H1 (cell line): ENCODE measurements around the gene PAQR7. TPM values are rescaled to one million over a fixed set of nuclear protein-coding genes. Genes with fewer than 3 reads are reported as not detected.

Experiments
- CTCF ChIA-PET: fragments of 300-600 bp; sonication (Branson Sonifier 250); formaldehyde crosslinking; loops from one replicate; lab custom pipeline; 2021; ENCODE audit not compliant: partially characterized antibody; lab: Charles Lee
- POLR2A ChIA-PET: fragments of 300-600 bp; sonication (Branson Sonifier 250); formaldehyde crosslinking; loops from one replicate; lab custom pipeline; 2021; ENCODE audit warnings: inconsistent platforms; ENCODE audit not compliant: partially characterized antibody; lab: Charles Lee
- DNase-seq, 2 experiments: peaks; one replicate each; pipeline versions ENCODE4 v3.0.0 to v3.0.0-alpha.2; 2010 to 2022; ENCODE audit warnings: low spot score in 2 of 2, low read depth in 1 of 2, mixed read lengths in 1 of 2
- FAIRE-seq: peaks from 2 replicates; lab custom pipeline; 2011; peaks lifted over from hg19 to GRCh38; lab: Jason Lieb, UNC
- H2AFZ ChIP-seq: 2 replicates; pipeline ENCODE4 v1.8.1; 2012; ENCODE audit warnings: low read length, inconsistent platforms
- H2AK5ac ChIP-seq: 2 replicates; pipeline ENCODE4 v1.6.1; 2013; ENCODE audit warnings: low read depth, low read length
- H2BK120ac ChIP-seq: replicated peaks from 2 replicates; pipeline ENCODE3; 2013; ENCODE audit warnings: low read depth, low read length, inconsistent platforms
- H2BK12ac ChIP-seq: 2 replicates; pipeline ENCODE4 v1.6.1; 2013; ENCODE audit warnings: low read depth, low read length
- H2BK15ac ChIP-seq: 2 replicates; pipeline ENCODE4 v1.6.1; 2013; ENCODE audit warnings: low read length
- H2BK20ac ChIP-seq: 2 replicates; pipeline ENCODE4 v1.6.1; 2013; ENCODE audit warnings: low read length
- H2BK5ac ChIP-seq: 2 replicates; pipeline ENCODE4 v1.6.1; 2013; ENCODE audit warnings: low read depth, low read length
- H3K14ac ChIP-seq: 2 replicates; pipeline ENCODE4 v1.6.1; 2013; ENCODE audit warnings: inconsistent platforms; ENCODE audit not compliant: insufficient read length
- H3K18ac ChIP-seq: 2 replicates; pipeline ENCODE4 v1.6.1; 2013; ENCODE audit warnings: low read length; ENCODE audit errors: extremely low read depth
- H3K23ac ChIP-seq: 2 replicates; pipeline ENCODE4 v1.6.1; 2013; ENCODE audit warnings: inconsistent platforms; ENCODE audit not compliant: insufficient read length
- H3K23me2 ChIP-seq: 2 replicates; pipeline ENCODE4 v1.6.1; 2013; ENCODE audit warnings: low read depth, low read length
- H3K27ac ChIP-seq: 2 replicates; pipeline ENCODE4 v1.6.1; 2011; ENCODE audit warnings: low read depth, low read length, inconsistent platforms
- H3K27me3 ChIP-seq, 4 experiments: replicated peaks in 1 of 4; 1 replicate in 1 of 4; 2 replicates in 3 of 4; pipeline versions ENCODE4 v1.6.1 to v1.8.1; 2011 to 2013; ENCODE audit warnings: low read length in 3 of 4, mild to moderate bottlenecking in 3 of 4, inconsistent platforms in 2 of 4, mixed read lengths in 2 of 4, moderate library complexity in 1 of 4; ENCODE audit not compliant: control insufficient read depth in 3 of 4, insufficient read depth in 3 of 4; ENCODE audit errors: extremely low read depth in 1 of 4
- H3K36me3 ChIP-seq, 4 experiments: 2 replicates each; pipeline versions ENCODE4 v1.6.1 to v1.8.1; 2011 to 2013; ENCODE audit warnings: mild to moderate bottlenecking in 4 of 4, low read length in 3 of 4, moderate library complexity in 2 of 4, control low read depth in 1 of 4, inconsistent platforms in 1 of 4; ENCODE audit not compliant: insufficient read depth in 4 of 4, control insufficient read depth in 2 of 4
- H3K4ac ChIP-seq: replicated peaks from 2 replicates; pipeline ENCODE3; 2013; ENCODE audit warnings: low read length, low read depth, mixed read lengths, inconsistent platforms; ENCODE audit not compliant: insufficient read length
- H3K4me1 ChIP-seq, 4 experiments: replicated peaks in 1 of 4; 1 replicate in 1 of 4; 2 replicates in 3 of 4; pipeline versions ENCODE4 v1.6.1 to v1.8.1; 2011 to 2013; ENCODE audit warnings: low read length in 3 of 4, inconsistent platforms in 2 of 4, mixed read lengths in 1 of 4; ENCODE audit not compliant: insufficient read depth in 4 of 4, control insufficient read depth in 3 of 4
- H3K4me2 ChIP-seq, 2 experiments: 2 replicates each; pipeline versions ENCODE4 v1.6.1 to v1.8.1; 2011 to 2013; ENCODE audit warnings: low read depth in 2 of 2, low read length in 2 of 2, control low read depth in 1 of 2, inconsistent platforms in 1 of 2, mild to moderate bottlenecking in 1 of 2; ENCODE audit not compliant: insufficient read depth in 1 of 2
- H3K4me3 ChIP-seq, 4 experiments: fragments of 200-600, 300-600 bp in 1 of 4; sonication (generic), shearing (Covaris generic), sonication (Bioruptor Twin) in 1 of 4; 2 replicates each; pipeline versions ENCODE4 v1.5.1 to v1.8.1; 2011 to 2016; ENCODE audit warnings: low read length in 4 of 4, low read depth in 3 of 4, control low read depth in 2 of 4, inconsistent platforms in 2 of 4, mild to moderate bottlenecking in 2 of 4, mixed read lengths in 1 of 4, moderate library complexity in 1 of 4; ENCODE audit not compliant: insufficient read depth in 2 of 4; ENCODE audit errors: extremely low read depth in 1 of 4
- H3K56ac ChIP-seq: replicated peaks from 2 replicates; pipeline ENCODE3; 2013; ENCODE audit warnings: low read depth, mild to moderate bottlenecking, mixed read lengths, low read length, inconsistent platforms; ENCODE audit not compliant: insufficient read length
- H3K79me1 ChIP-seq: 2 replicates; pipeline ENCODE4 v1.6.1; 2013; ENCODE audit warnings: low read depth, low read length, control low read depth
- H3K79me2 ChIP-seq, 2 experiments: 2 replicates each; pipeline versions ENCODE4 v1.6.1 to v1.8.1; 2012 to 2013; ENCODE audit warnings: low read length in 2 of 2, mild to moderate bottlenecking in 2 of 2, inconsistent platforms in 1 of 2; ENCODE audit not compliant: insufficient read depth in 2 of 2, control insufficient read depth in 1 of 2
- H3K9ac ChIP-seq, 4 experiments: replicated peaks in 1 of 4; 1 replicate in 1 of 4; 2 replicates in 3 of 4; pipeline versions ENCODE4 v1.6.1 to v1.8.1; 2011 to 2013; ENCODE audit warnings: low read depth in 3 of 4, low read length in 3 of 4, control low read depth in 2 of 4, mild to moderate bottlenecking in 2 of 4, moderate library complexity in 2 of 4, inconsistent platforms in 1 of 4; ENCODE audit errors: extremely low read depth in 1 of 4
- H3K9me3 ChIP-seq, 2 experiments: 2 replicates each; pipeline versions ENCODE4 v1.6.1 to v1.8.1; 2012 to 2013; ENCODE audit warnings: mild to moderate bottlenecking in 2 of 2, moderate library complexity in 2 of 2, control low read depth in 1 of 2, inconsistent platforms in 1 of 2, low read depth in 1 of 2, low read length in 1 of 2, mixed read lengths in 1 of 2; ENCODE audit not compliant: insufficient read depth in 2 of 2
- H4K20me1 ChIP-seq, 2 experiments: replicated peaks in 1 of 2; 2 replicates each; pipeline versions ENCODE3 to v1.8.1; 2011 to 2013; ENCODE audit warnings: inconsistent platforms in 2 of 2, low read length in 2 of 2, mild to moderate bottlenecking in 1 of 2; ENCODE audit not compliant: insufficient read depth in 2 of 2, control insufficient read depth in 1 of 2
- H4K5ac ChIP-seq: 2 replicates; pipeline ENCODE4 v1.6.1; 2013; ENCODE audit warnings: low read length, low read depth, mixed read lengths, inconsistent platforms; ENCODE audit not compliant: insufficient read length
- H4K8ac ChIP-seq: 2 replicates; pipeline ENCODE4 v1.8.0; 2013; ENCODE audit warnings: mild to moderate bottlenecking, moderate library complexity, low read length, inconsistent platforms; ENCODE audit not compliant: insufficient read depth; ENCODE audit errors: extremely low read depth
- H4K91ac ChIP-seq: replicated peaks from 2 replicates; pipeline ENCODE3; 2013; ENCODE audit warnings: low read length, mixed read lengths, inconsistent platforms; ENCODE audit not compliant: insufficient read length
- ATF2 ChIP-seq: IDR thresholded peaks from 2 replicates; pipeline ENCODE4 v1.6.1; 2012; ENCODE audit warnings: low read length, inconsistent platforms
- CREB1 ChIP-seq: IDR thresholded peaks from 2 replicates; pipeline ENCODE4 v1.6.1; 2012; ENCODE audit warnings: inconsistent platforms
- CTBP2 ChIP-seq: IDR thresholded peaks from 2 replicates; pipeline ENCODE4 v1.7.0; 2011; ENCODE audit warnings: borderline replicate concordance, mild to moderate bottlenecking, moderate library complexity, mixed read lengths, low read length; ENCODE audit not compliant: insufficient read depth, insufficient read length
- GABPA ChIP-seq: IDR thresholded peaks from 2 replicates; pipeline ENCODE4 v1.6.1; 2011; ENCODE audit warnings: mild to moderate bottlenecking, low read length, moderate library complexity, borderline replicate concordance; ENCODE audit not compliant: insufficient read depth
- MAX ChIP-seq: IDR thresholded peaks from 2 replicates; pipeline ENCODE4 v1.6.1; 2012; ENCODE audit warnings: inconsistent platforms
- NRF1 ChIP-seq: IDR thresholded peaks from 2 replicates; pipeline ENCODE4 v1.6.1; 2011; ENCODE audit warnings: mild to moderate bottlenecking, low read depth, low read length, improper control_type of control experiment
- WGBS, 2 experiments: shearing (Covaris generic) in 1 of 2; methylation state at CpG; one replicate each; pipeline versions ENCODE4 v1.1.6 to v1.1.7; 2013 to 2015; ENCODE audit warnings: low lambda C conversion rate in 2 of 2, mixed read lengths in 2 of 2, inconsistent platforms in 1 of 2, low coverage in 1 of 2, missing lambda C conversion rate in 1 of 2; ENCODE audit not compliant: insufficient replicate concordance in 2 of 2, insufficient coverage in 1 of 2, insufficient read length in 1 of 2; ENCODE audit errors: extremely low coverage in 1 of 2, missing lambda C conversion rate in 1 of 2; 5-methylcytosine and 5-hydroxymethylcytosine counted together
- polyA plus RNA-seq, 7 experiments: library from polyadenylated mRNA; depleted of rRNA in 3 of 7; stranded (reverse) in 5 of 7; unstranded in 2 of 7; fragments of >200 nt in 5 of 7; fragments of 200-250 nt in 2 of 7; gene quantifications; 1 replicate in 5 of 7; 2 replicates in 1 of 7; 4 replicates in 1 of 7; pipeline versions ENCODE4 v1.2.1 to v1.2.3, GENCODE V29; 2011 to 2013; ENCODE audit warnings: missing spikeins in 2 of 7, mixed read lengths in 2 of 7
- total RNA-seq: library from RNA; stranded (reverse); fragmentation: NEBNext Ultra II Directional; extraction: Animal tissue kit (Norgen Biotek cat#: 25700); gene quantifications from 2 replicates; pipeline ENCODE4 v1.2.1, GENCODE V29; 2021

Gene PAQR7
- total and polyA plus RNA-seq, 2 of the 8 experiments (the other 6 are each of a cell fraction or from before 2014, with no cell fraction given) = 7.3 to 7.4 TPM

GRCh38 chr1:25869909-25870606 is 5.5 kb downstream of the PAQR7 start:
- Histone ChIP-seq H4K91ac (no peak overlapping the region), H3K79me1 (peaks cover 2% of the 10 kb centered on the region), H2BK15ac (no peak overlapping the region; the same call in 1 of the 2 replicates), H2BK120ac (no peak overlapping the region), H2AK5ac (no peak overlapping the region), H3K14ac (no peak overlapping the region), H3K27me3 (peaks cover 0 to 2% (median 0%) of the 10 kb centered on the region in 4 experiments; a peak in 1 of 7 replicates), H3K9ac (no peak overlapping the region), H4K5ac (no peak overlapping the region), H3K4ac (no peak overlapping the region), H3K4me1 (peaks cover 3 to 19% (median 16%) of the 10 kb centered on the region in 4 experiments), H4K8ac (no peak overlapping the region), H2BK12ac (no peak overlapping the region), H3K4me3 (no peak overlapping the region), H3K56ac (no peak overlapping the region), H3K27ac (no peak overlapping the region), H2BK5ac (no peak overlapping the region), H3K23me2 (peaks cover 3% of the 10 kb centered on the region; the same call in 1 of the 2 replicates), H3K36me3 (no peaks in the 10 kb centered on the region)
- ChIA-PET POLR2A (interaction anchor here (1.0 to 1.7 kb wide), 5 partner anchors 8 to 42 kb away, joined by 3 to 8 read pairs (median 3); no protein-coding TSS in a partner anchor), CTCF (interaction anchor here (0.8 to 2.7 kb wide), 6 partner anchors 11 to 140 kb away, joined by 3 to 8 read pairs (median 4); no protein-coding TSS in a partner anchor)
- FAIRE-seq (no peak), DNase-seq (no peak)
- TF ChIP-seq CTBP2 = no peak
- TF ChIP-seq NRF1 = no peak
- no peak for TF ChIP-seq GABPA
- no peak for TF ChIP-seq CREB1
- no peak for TF ChIP-seq ATF2
- TF ChIP-seq MAX = no peak
- TF ChIP-seq, all 59 proteins: peak for 0
- no peak overlapping the region for H3K23ac ChIP-seq
- H2AFZ ChIP-seq = no peak overlapping the region
- H3K4me2 ChIP-seq = no peak overlapping the region
- no peaks in the 10 kb centered on the region for H3K79me2 ChIP-seq
- H3K9me3 ChIP-seq = no peaks in the 10 kb centered on the region
- no peak overlapping the region for H2BK20ac ChIP-seq
- no peak overlapping the region for H3K18ac ChIP-seq
- WGBS, 2 experiments = 74% methylated on average over 6 of the region's 6 CpGs; no CpG with 5 or more reads in 1 of the 2 experiments
- no peaks in the 10 kb centered on the region for H4K20me1 ChIP-seq
